Prostate gland (tissue), 2 donors: ENCODE results near the gene BCL11A.

Source experiments
- CTCF ChIP-seq, 4 experiments: fragments of 200-600 bp in 2 of 4; fragments of 450-650 bp in 2 of 4; sonication (generic) in 2 of 4; IDR thresholded peaks; 1 replicate in 3 of 4; 2 replicates in 1 of 4; pipeline ENCODE4 v1.5.1; 2016 to 2019; ENCODE audit warnings: antibody characterized with exemption in 4 of 4, mild to moderate bottlenecking in 2 of 4, moderate library complexity in 2 of 4
- POLR2A ChIP-seq: fragments of 450-650 bp; IDR thresholded peaks from one replicate; pipeline ENCODE4 v1.6.1; 2016; ENCODE audit warnings: antibody characterized with exemption, mild to moderate bottlenecking

DNA sequence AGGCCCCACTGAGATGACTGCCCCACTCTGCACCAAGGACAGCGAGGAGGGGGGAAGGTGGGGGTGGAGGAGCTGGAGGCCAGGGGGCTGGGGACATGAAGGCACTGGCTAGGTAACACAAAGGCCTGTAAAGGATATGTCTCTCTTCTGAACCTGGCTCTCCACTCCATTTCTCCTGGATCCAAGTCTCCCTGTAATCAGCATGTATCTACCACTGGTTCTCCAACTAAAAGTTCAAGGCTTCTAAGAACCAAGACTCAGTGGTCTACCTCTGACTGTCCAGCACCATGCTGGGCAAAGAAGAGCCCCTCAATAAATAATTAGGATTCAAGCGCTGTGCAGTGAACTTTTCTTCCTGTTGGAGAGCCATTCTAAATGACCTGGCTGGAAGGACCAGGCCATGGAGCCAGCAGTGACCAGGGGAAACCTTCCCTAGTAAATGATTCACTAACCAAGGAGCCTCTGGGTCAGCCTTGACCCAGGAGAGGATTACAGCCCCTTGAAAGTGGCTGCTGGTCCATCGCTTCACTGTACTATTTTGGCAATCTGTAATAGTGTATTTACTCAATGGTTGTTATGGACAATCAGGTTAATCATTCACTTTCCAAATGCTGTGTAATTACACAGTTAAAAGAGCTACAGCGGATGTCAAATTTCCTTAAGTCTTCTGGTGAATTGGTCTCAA is 73.2 kb downstream of the BCL11A start:
- TF ChIP-seq CTCF (IDR thresholded peaks at IDR 0.05) (no peak), POLR2A (no peak)
